Measurements from ENCODE around the gene ANXA2R. TPM values are rescaled to one million over a fixed set of nuclear protein-coding genes. Genes with fewer than 3 reads are reported as not detected.

Gene ANXA2R
- total RNA-seq, 1 experiment from 2014 or later = 8.9 TPM

GRCh38 chr5:43007911-43008362 lies 32.2 kb downstream of the ANXA2R start:
- H3F3A ChIP-seq (ENCODE audit: low read length, unreplicated experiment) = no peaks in the 10 kb centered on the region
- DNase-seq (peak; percentile 81), ATAC-seq (peak; percentile 64)
- POLR2A ChIA-PET (ENCODE audit: unreplicated experiment) = interaction anchor here (0.5 to 1.1 kb wide), 4 partner anchors 11 to 1236 kb away, joined by 3 to 8 read pairs (median 4); no protein-coding TSS in a partner anchor
- peaks cover 14% of the 10 kb centered on the region; the same call in 1 of the 2 replicates for H3K4me1 ChIP-seq (ENCODE audit: insufficient read depth, low read length)
- H3K9ac ChIP-seq (ENCODE audit: low read length) = peak overlapping the region; percentile 65
- peak overlapping the region; percentile 82 for H3K4me2 ChIP-seq (ENCODE audit: low read length)
- H3K36me3 ChIP-seq (ENCODE audit: low read depth, low read length) = no peaks in the 10 kb centered on the region
- no peak for TF ChIP-seq EZH2 (IDR thresholded peaks at IDR 0.05; ENCODE audit: low read length, unreplicated experiment)
- TF ChIP-seq EZH2phosphoT487 (IDR thresholded peaks at IDR 0.05; ENCODE audit: borderline replicate concordance, low read length) = no peak
- intact Hi-C loops (cut with micrococcal nuclease) = loop anchor here (1.0 to 5.0 kb wide), 5 partner anchors 9 to 96 kb away; partner anchors contain the start of gene ANXA2R
- peak overlapping the region; percentile 66 for H3K4me3 ChIP-seq (ENCODE audit: low read length)
- H3K27ac ChIP-seq (ENCODE audit: low read length) = peak overlapping the region; percentile 71
- H3K27me3 ChIP-seq (ENCODE audit: low read length) = no peaks in the 10 kb centered on the region
- H3K79me2 ChIP-seq (ENCODE audit: low read length) = no peaks in the 10 kb centered on the region
- TSS peak; percentile 82 for BruUV-seq (replicated peaks)
- CTCF ChIA-PET = interaction anchor here (0.8 to 0.9 kb wide), 2 partner anchors 33 to 96 kb away, joined by 3 to 6 read pairs; no protein-coding TSS in a partner anchor
- H3K9me3 ChIP-seq (ENCODE audit: low read length) = no peaks in the 10 kb centered on the region
- H2AFZ ChIP-seq (ENCODE audit: low read length) = peak overlapping the region; percentile 96
- no peaks in the 10 kb centered on the region for H3K9me2 ChIP-seq (replicated peaks; ENCODE audit: low read length)
- H4K20me1 ChIP-seq (ENCODE audit: low read length) = no peaks in the 10 kb centered on the region

DNA sequence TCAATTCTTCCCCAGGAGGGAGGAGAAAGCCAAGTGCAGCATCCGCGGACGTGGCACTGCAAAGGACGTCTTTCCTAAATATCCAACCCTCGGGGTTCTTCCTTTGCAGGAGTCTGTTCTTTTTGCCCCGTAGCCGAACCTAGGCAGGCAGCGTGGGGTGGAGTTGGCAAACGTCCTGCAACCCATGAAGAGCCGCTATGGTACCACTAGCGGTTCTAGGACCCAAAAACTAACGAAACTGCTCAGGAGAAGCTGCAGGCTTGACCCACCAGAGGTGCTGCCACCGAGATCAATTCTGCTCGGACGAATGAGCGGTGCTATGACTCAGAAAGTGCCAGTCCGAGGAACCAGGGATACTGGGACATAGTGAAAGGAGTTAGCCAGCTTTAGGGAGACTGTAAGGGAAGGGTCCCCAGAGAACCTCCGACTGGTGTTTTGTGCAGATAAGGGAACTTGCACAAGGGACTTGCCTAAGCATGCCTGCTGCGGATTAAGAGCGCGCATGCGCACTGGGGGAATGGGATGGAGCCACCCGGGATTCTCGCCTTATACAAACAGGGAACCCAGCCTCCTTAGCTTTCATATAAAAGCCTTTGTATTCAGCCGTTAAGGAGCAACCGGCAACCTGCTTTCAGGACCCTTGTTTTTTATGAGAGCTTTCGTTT lies 32.7 kb downstream of the ANXA2R start:
- CTCF ChIA-PET = interaction anchor here (0.8 kb wide), 1 partner anchor 96 kb away, joined by 6 read pairs; no protein-coding TSS in a partner anchor
- DNase-seq = peak; percentile 89
- peaks cover 14% of the 10 kb centered on the region; the same call in 1 of the 2 replicates for H3K4me1 ChIP-seq (ENCODE audit: insufficient read depth, low read length)
- peak; percentile 39 for ATAC-seq
- H3K36me3 ChIP-seq (ENCODE audit: low read depth, low read length) = no peaks in the 10 kb centered on the region
- intact Hi-C loops (cut with micrococcal nuclease) = loop anchor here (5.0 kb wide), 1 partner anchor 35 kb away; the partner anchor contains the start of gene ANXA2R
- peak overlapping the region; percentile 71 for H3K27ac ChIP-seq (ENCODE audit: low read length)
- no peaks in the 10 kb centered on the region for H3K27me3 ChIP-seq (ENCODE audit: low read length)
- H3K9me3 ChIP-seq (ENCODE audit: low read length) = no peaks in the 10 kb centered on the region
- H3K4me3 ChIP-seq (ENCODE audit: low read length) = peak overlapping the region; percentile 66
- peak overlapping the region; percentile 82 for H3K4me2 ChIP-seq (ENCODE audit: low read length)
- no TSS peak for BruUV-seq (replicated peaks)
- no peaks in the 10 kb centered on the region for H4K20me1 ChIP-seq (ENCODE audit: low read length)
- TF ChIP-seq EZH2 (IDR thresholded peaks at IDR 0.05; ENCODE audit: low read length, unreplicated experiment) (no peak), EZH2phosphoT487 (IDR thresholded peaks at IDR 0.05; ENCODE audit: borderline replicate concordance, low read length) (no peak)
- TF ChIP-seq, protein P1, sequence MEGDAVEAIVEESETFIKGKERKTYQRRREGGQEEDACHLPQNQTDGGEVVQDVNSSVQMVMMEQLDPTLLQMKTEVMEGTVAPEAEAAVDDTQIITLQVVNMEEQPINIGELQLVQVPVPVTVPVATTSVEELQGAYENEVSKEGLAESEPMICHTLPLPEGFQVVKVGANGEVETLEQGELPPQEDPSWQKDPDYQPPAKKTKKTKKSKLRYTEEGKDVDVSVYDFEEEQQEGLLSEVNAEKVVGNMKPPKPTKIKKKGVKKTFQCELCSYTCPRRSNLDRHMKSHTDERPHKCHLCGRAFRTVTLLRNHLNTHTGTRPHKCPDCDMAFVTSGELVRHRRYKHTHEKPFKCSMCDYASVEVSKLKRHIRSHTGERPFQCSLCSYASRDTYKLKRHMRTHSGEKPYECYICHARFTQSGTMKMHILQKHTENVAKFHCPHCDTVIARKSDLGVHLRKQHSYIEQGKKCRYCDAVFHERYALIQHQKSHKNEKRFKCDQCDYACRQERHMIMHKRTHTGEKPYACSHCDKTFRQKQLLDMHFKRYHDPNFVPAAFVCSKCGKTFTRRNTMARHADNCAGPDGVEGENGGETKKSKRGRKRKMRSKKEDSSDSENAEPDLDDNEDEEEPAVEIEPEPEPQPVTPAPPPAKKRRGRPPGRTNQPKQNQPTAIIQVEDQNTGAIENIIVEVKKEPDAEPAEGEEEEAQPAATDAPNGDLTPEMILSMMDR (conservative IDR thresholded peaks at IDR 0.05; ENCODE audit: low read depth, low read length) = no peak
- no peaks in the 10 kb centered on the region for H3F3A ChIP-seq (ENCODE audit: low read length, unreplicated experiment)
- H3K9me2 ChIP-seq (replicated peaks; ENCODE audit: low read length) = no peaks in the 10 kb centered on the region
- POLR2A ChIA-PET (ENCODE audit: unreplicated experiment) = interaction anchor here (0.6 to 1.1 kb wide), 3 partner anchors 10 to 98 kb away, joined by 4 read pairs; no protein-coding TSS in a partner anchor
- peak overlapping the region; percentile 96 for H2AFZ ChIP-seq (ENCODE audit: low read length)
- no peaks in the 10 kb centered on the region for H3K79me2 ChIP-seq (ENCODE audit: low read length)
- H3K9ac ChIP-seq (ENCODE audit: low read length) = peak overlapping the region; percentile 65

DNA sequence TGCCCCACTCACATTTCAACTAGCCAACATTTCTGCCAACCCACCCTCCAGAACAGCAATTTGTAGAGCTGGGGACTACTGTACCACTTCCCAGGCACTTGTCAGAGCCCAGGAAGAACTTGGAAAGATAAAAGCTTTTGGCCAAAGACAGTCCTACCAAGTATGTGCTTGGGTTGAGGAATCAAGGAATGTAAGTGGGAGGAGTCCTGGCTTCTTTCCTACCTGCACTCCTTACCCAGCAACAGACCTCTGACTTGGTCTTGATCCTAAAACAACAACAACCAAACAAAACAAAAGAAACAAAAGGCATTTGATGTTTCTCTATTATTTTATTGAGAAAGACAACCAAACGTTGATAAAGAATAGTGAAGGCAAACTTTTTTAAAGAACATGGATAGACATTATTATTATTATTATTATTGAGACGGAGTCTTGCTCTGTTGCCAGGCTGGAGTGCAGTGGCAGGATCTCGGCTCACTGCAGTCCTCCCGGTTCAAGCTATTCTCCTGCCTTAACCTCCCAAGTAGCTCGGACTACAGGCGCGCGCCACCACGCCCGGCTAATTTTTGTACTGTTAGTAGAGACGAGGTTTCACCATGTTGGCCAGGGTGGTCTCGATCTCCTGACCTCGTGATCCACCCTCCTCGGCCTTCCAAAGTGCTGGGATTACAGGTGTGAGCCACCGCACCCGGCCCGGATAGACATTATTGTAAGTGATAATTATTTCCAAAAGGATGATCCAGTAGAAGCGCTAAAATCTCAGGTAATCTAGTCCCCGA lies 33.5 kb downstream of the ANXA2R start:
- Histone ChIP-seq H2AFZ (ENCODE audit: low read length) (peak overlapping the region; percentile 96; the same call in 1 of the 2 replicates), H3K36me3 (ENCODE audit: low read depth, low read length) (no peaks in the 10 kb centered on the region), H3K4me3 (ENCODE audit: low read length) (no peak overlapping the region; the same call in 1 of the 2 replicates), H3K4me1 (ENCODE audit: insufficient read depth, low read length) (peaks cover 14% of the 10 kb centered on the region; the same call in 1 of the 2 replicates), H3K79me2 (ENCODE audit: low read length) (no peaks in the 10 kb centered on the region), H3F3A (ENCODE audit: low read length, unreplicated experiment) (no peaks in the 10 kb centered on the region), H3K27ac (ENCODE audit: low read length) (no peak overlapping the region), H4K20me1 (ENCODE audit: low read length) (no peaks in the 10 kb centered on the region), H3K9ac (ENCODE audit: low read length) (no peak overlapping the region), H3K9me2 (replicated peaks; ENCODE audit: low read length) (0 out of 2 replicates have a peak, but pooled peaks cover 2% of the 10 kb centered on the region), H3K9me3 (ENCODE audit: low read length) (no peaks in the 10 kb centered on the region), H3K27me3 (ENCODE audit: low read length) (no peaks in the 10 kb centered on the region), H3K4me2 (ENCODE audit: low read length) (0 out of 2 replicates have a peak overlapping the region, but pooled peaks have one; percentile 82)
- intact Hi-C loops (cut with micrococcal nuclease) = loop anchor here (5.0 kb wide), 1 partner anchor 36 kb away; the partner anchor contains the start of gene ANXA2R
- TF ChIP-seq EZH2phosphoT487 (IDR thresholded peaks at IDR 0.05; ENCODE audit: borderline replicate concordance, low read length) (no peak), EZH2 (IDR thresholded peaks at IDR 0.05; ENCODE audit: low read length, unreplicated experiment) (no peak)
- TF ChIP-seq, protein P1 (conservative IDR thresholded peaks at IDR 0.05; ENCODE audit: low read depth, low read length) = no peak
- ATAC-seq (no peak), DNase-seq (no peak)
- no TSS peak for BruUV-seq (replicated peaks)
- ChIA-PET CTCF (no interaction called here), POLR2A (ENCODE audit: unreplicated experiment) (interaction anchor here (0.6 kb wide), 1 partner anchor 10 kb away, joined by 4 read pairs; no protein-coding TSS in a partner anchor)
